ENCODE data around the gene SLC7A11.
"Not testable (repeated sequence)": the region's sequence is repeated elsewhere in the genome, so short reads cannot be mapped to it uniquely, and the experiment has no call there.

SLC7A11 gene

GRCh38 chr4:138218976-138219375 is 23.2 kb downstream of the SLC7A11 start:
- Histone ChIP-seq H3K4me1 (ENCODE audit: control insufficient read depth in 1 of 2, insufficient read depth in 2 of 2, low read length in 2 of 2) (no peaks in the 10 kb centered on the region), H3K27me3 (ENCODE audit: control insufficient read depth in 1 of 2, insufficient read depth in 2 of 2, low read length in 2 of 2) (no peaks in the 10 kb centered on the region), H3K9ac (ENCODE audit: low read depth in 1 of 2, low read length in 2 of 2) (no peak overlapping the region), H3K27ac (ENCODE audit: low read depth, low read length) (no peak overlapping the region), H3K4me3 (ENCODE audit: low read depth in 1 of 2, low read length in 2 of 2) (no peak overlapping the region), H3K9me3 (ENCODE audit: control insufficient read depth in 1 of 2, low read length in 2 of 2) (no peaks in the 10 kb centered on the region), H3K36me3 (ENCODE audit: control insufficient read depth in 1 of 2, insufficient read depth in 2 of 2, low read length in 2 of 2) (no peaks in the 10 kb centered on the region)

GRCh38 chr4:138217567-138217966 is 24.6 kb downstream of the SLC7A11 start:
- Histone ChIP-seq H3K27ac (ENCODE audit: low read depth, low read length) (no peak overlapping the region), H3K9me3 (ENCODE audit: control insufficient read depth in 1 of 2, low read length in 2 of 2) (no peaks in the 10 kb centered on the region), H3K27me3 (ENCODE audit: control insufficient read depth in 1 of 2, insufficient read depth in 2 of 2, low read length in 2 of 2) (no peaks in the 10 kb centered on the region), H3K9ac (ENCODE audit: low read depth in 1 of 2, low read length in 2 of 2) (no peak overlapping the region), H3K4me3 (ENCODE audit: low read depth in 1 of 2, low read length in 2 of 2) (no peak overlapping the region), H3K36me3 (ENCODE audit: control insufficient read depth in 1 of 2, insufficient read depth in 2 of 2, low read length in 2 of 2) (peaks cover 0 to 3% of the 10 kb centered on the region in 2 donors), H3K4me1 (ENCODE audit: control insufficient read depth in 1 of 2, insufficient read depth in 2 of 2, low read length in 2 of 2) (no peaks in the 10 kb centered on the region)

GRCh38 chr4:138216272-138216867 is 25.8 kb downstream of the SLC7A11 start:
- H3K27me3 ChIP-seq (ENCODE audit: control insufficient read depth in 1 of 2, insufficient read depth in 2 of 2, low read length in 2 of 2): no peaks in the 10 kb centered on the region
- H3K9ac ChIP-seq (ENCODE audit: low read depth in 1 of 2, low read length in 2 of 2): no peak overlapping the region
- H3K27ac ChIP-seq (ENCODE audit: low read depth, low read length): no peak overlapping the region
- no peaks in the 10 kb centered on the region for H3K9me3 ChIP-seq (ENCODE audit: control insufficient read depth in 1 of 2, low read length in 2 of 2)
- no peaks in the 10 kb centered on the region for H3K4me1 ChIP-seq (ENCODE audit: control insufficient read depth in 1 of 2, insufficient read depth in 2 of 2, low read length in 2 of 2)
- H3K36me3 ChIP-seq (ENCODE audit: control insufficient read depth in 1 of 2, insufficient read depth in 2 of 2, low read length in 2 of 2): peaks cover 0 to 3% of the 10 kb centered on the region in 2 donors
- no peak overlapping the region for H3K4me3 ChIP-seq (ENCODE audit: low read depth in 1 of 2, low read length in 2 of 2)

GRCh38 chr4:138210576-138210975 is 31.6 kb downstream of the SLC7A11 start:
- not testable (repeated sequence) for H3K27me3 ChIP-seq (ENCODE audit: control insufficient read depth in 1 of 2, insufficient read depth in 2 of 2, low read length in 2 of 2); H3K9ac ChIP-seq (ENCODE audit: low read depth in 1 of 2, low read length in 2 of 2); H3K27ac ChIP-seq (ENCODE audit: low read depth, low read length); H3K4me3 ChIP-seq (ENCODE audit: low read depth in 1 of 2, low read length in 2 of 2); H3K9me3 ChIP-seq (ENCODE audit: control insufficient read depth in 1 of 2, low read length in 2 of 2); H3K36me3 ChIP-seq (ENCODE audit: control insufficient read depth in 1 of 2, insufficient read depth in 2 of 2, low read length in 2 of 2); H3K4me1 ChIP-seq (ENCODE audit: control insufficient read depth in 1 of 2, insufficient read depth in 2 of 2, low read length in 2 of 2)

- Histone ChIP-seq H3K9me3 (ENCODE audit: control insufficient read depth in 1 of 2, low read length in 2 of 2) (no peaks in the 10 kb centered on the region), H3K4me3 (ENCODE audit: low read depth in 1 of 2, low read length in 2 of 2) (no peak overlapping the region), H3K4me1 (ENCODE audit: control insufficient read depth in 1 of 2, insufficient read depth in 2 of 2, low read length in 2 of 2) (no peaks in the 10 kb centered on the region), H3K9ac (ENCODE audit: low read depth in 1 of 2, low read length in 2 of 2) (no peak overlapping the region), H3K27ac (ENCODE audit: low read depth, low read length) (no peak overlapping the region), H3K36me3 (ENCODE audit: control insufficient read depth in 1 of 2, insufficient read depth in 2 of 2, low read length in 2 of 2) (peaks cover 0 to 3% of the 10 kb centered on the region in 2 donors), H3K27me3 (ENCODE audit: control insufficient read depth in 1 of 2, insufficient read depth in 2 of 2, low read length in 2 of 2) (no peaks in the 10 kb centered on the region)
These were observed 33.1 kb downstream of the SLC7A11 start for GRCh38 chr4:138209094-138209493.

GRCh38 chr4:138205531-138206233 is 36.5 kb downstream of the SLC7A11 start:
- H3K9ac ChIP-seq (ENCODE audit: low read depth in 1 of 2, low read length in 2 of 2): no peak overlapping the region
- no peaks in the 10 kb centered on the region for H3K27me3 ChIP-seq (ENCODE audit: control insufficient read depth in 1 of 2, insufficient read depth in 2 of 2, low read length in 2 of 2)

GRCh38 chr4:138204507-138204906 is 37.6 kb downstream of the SLC7A11 start:
- no peaks in the 10 kb centered on the region for H3K9me3 ChIP-seq (ENCODE audit: control insufficient read depth in 1 of 2, low read length in 2 of 2)
- peaks cover 0 to 7% of the 10 kb centered on the region in 2 donors for H3K4me1 ChIP-seq (ENCODE audit: control insufficient read depth in 1 of 2, insufficient read depth in 2 of 2, low read length in 2 of 2)
- H3K27me3 ChIP-seq (ENCODE audit: control insufficient read depth in 1 of 2, insufficient read depth in 2 of 2, low read length in 2 of 2): no peaks in the 10 kb centered on the region
- H3K9ac ChIP-seq (ENCODE audit: low read depth in 1 of 2, low read length in 2 of 2): no peak overlapping the region
- H3K36me3 ChIP-seq (ENCODE audit: control insufficient read depth in 1 of 2, insufficient read depth in 2 of 2, low read length in 2 of 2): no peaks in the 10 kb centered on the region
- no peak overlapping the region for H3K27ac ChIP-seq (ENCODE audit: low read depth, low read length)
- H3K4me3 ChIP-seq (ENCODE audit: low read depth in 1 of 2, low read length in 2 of 2): no peak overlapping the region

More at GRCh38 chr4:138205531-138206233, 36.5 kb downstream of the SLC7A11 start:
- no peak overlapping the region for H3K4me3 ChIP-seq (ENCODE audit: low read depth in 1 of 2, low read length in 2 of 2)
- H3K36me3 ChIP-seq (ENCODE audit: control insufficient read depth in 1 of 2, insufficient read depth in 2 of 2, low read length in 2 of 2): no peaks in the 10 kb centered on the region
- peaks cover 0 to under 1% of the 10 kb centered on the region in 2 donors for H3K4me1 ChIP-seq (ENCODE audit: control insufficient read depth in 1 of 2, insufficient read depth in 2 of 2, low read length in 2 of 2)
- H3K9me3 ChIP-seq (ENCODE audit: control insufficient read depth in 1 of 2, low read length in 2 of 2): no peaks in the 10 kb centered on the region
- H3K27ac ChIP-seq (ENCODE audit: low read depth, low read length): no peak overlapping the region

- Histone ChIP-seq H3K36me3 (ENCODE audit: control insufficient read depth in 1 of 2, insufficient read depth in 2 of 2, low read length in 2 of 2) (no peaks in the 10 kb centered on the region), H3K27me3 (ENCODE audit: control insufficient read depth in 1 of 2, insufficient read depth in 2 of 2, low read length in 2 of 2) (no peaks in the 10 kb centered on the region), H3K4me1 (ENCODE audit: control insufficient read depth in 1 of 2, insufficient read depth in 2 of 2, low read length in 2 of 2) (peaks cover 0 to 7% of the 10 kb centered on the region in 2 donors), H3K9ac (ENCODE audit: low read depth in 1 of 2, low read length in 2 of 2) (no peak overlapping the region), H3K27ac (ENCODE audit: low read depth, low read length) (no peak overlapping the region), H3K9me3 (ENCODE audit: control insufficient read depth in 1 of 2, low read length in 2 of 2) (no peaks in the 10 kb centered on the region), H3K4me3 (ENCODE audit: low read depth in 1 of 2, low read length in 2 of 2) (no peak overlapping the region)
These were observed 39.5 kb downstream of the SLC7A11 start for GRCh38 chr4:138202686-138203085.

- Histone ChIP-seq H3K9ac (ENCODE audit: low read depth in 1 of 2, low read length in 2 of 2) (no peak overlapping the region), H3K36me3 (ENCODE audit: control insufficient read depth in 1 of 2, insufficient read depth in 2 of 2, low read length in 2 of 2) (no peaks in the 10 kb centered on the region), H3K4me1 (ENCODE audit: control insufficient read depth in 1 of 2, insufficient read depth in 2 of 2, low read length in 2 of 2) (peaks cover 0 to 7% of the 10 kb centered on the region in 2 donors), H3K4me3 (ENCODE audit: low read depth in 1 of 2, low read length in 2 of 2) (no peak overlapping the region), H3K9me3 (ENCODE audit: control insufficient read depth in 1 of 2, low read length in 2 of 2) (no peaks in the 10 kb centered on the region), H3K27ac (ENCODE audit: low read depth, low read length) (no peak overlapping the region), H3K27me3 (ENCODE audit: control insufficient read depth in 1 of 2, insufficient read depth in 2 of 2, low read length in 2 of 2) (no peaks in the 10 kb centered on the region)
These were observed 41.9 kb downstream of the SLC7A11 start for GRCh38 chr4:138200236-138200590.

- Histone ChIP-seq H3K27me3 (ENCODE audit: control insufficient read depth in 1 of 2, insufficient read depth in 2 of 2, low read length in 2 of 2) (no peaks in the 10 kb centered on the region), H3K4me1 (ENCODE audit: control insufficient read depth in 1 of 2, insufficient read depth in 2 of 2, low read length in 2 of 2) (peaks cover 0 to 7% of the 10 kb centered on the region in 2 donors), H3K4me3 (ENCODE audit: low read depth in 1 of 2, low read length in 2 of 2) (peak overlapping the region in 1 of 2 donors; percentile 41), H3K27ac (ENCODE audit: low read depth, low read length) (no peak overlapping the region), H3K9ac (ENCODE audit: low read depth in 1 of 2, low read length in 2 of 2) (no peak overlapping the region), H3K36me3 (ENCODE audit: control insufficient read depth in 1 of 2, insufficient read depth in 2 of 2, low read length in 2 of 2) (no peaks in the 10 kb centered on the region), H3K9me3 (ENCODE audit: control insufficient read depth in 1 of 2, low read length in 2 of 2) (no peaks in the 10 kb centered on the region)
These were observed 42.4 kb downstream of the SLC7A11 start for GRCh38 chr4:138199568-138200235.
